Measurements from ENCODE around the gene EMX2. TPM values are rescaled to one million over a fixed set of nuclear protein-coding genes. Genes with fewer than 3 reads are reported as not detected.

EMX2 gene
- total RNA-seq, 1 donor from 2014 or later: not detected

- intact Hi-C loops (cut with micrococcal nuclease): no loop called here
- ATAC-seq (ENCODE audit: low read depth): no peak
- Mint-ChIP-seq H3K36me3 (ENCODE audit: low read depth) (no peaks in the 10 kb centered on the region), H3K4me1 (peaks cover 14% of the 10 kb centered on the region), H3K27ac (no peak overlapping the region), H3K9me3 (no peaks in the 10 kb centered on the region), H3K27me3 (peaks cover 61% of the 10 kb centered on the region), H3K4me3 (no peak overlapping the region)
- ChIA-PET POLR2A (no interaction called here), CTCF (no interaction called here)
- no peak for TF ChIP-seq CTCF (IDR thresholded peaks at IDR 0.05)
- no peak for DNase-seq
These were observed 868 bp downstream of the EMX2 start for GRCh38 chr10:117543225-117544003.

GRCh38 chr10:117544004-117544701 is 1.6 kb downstream of the EMX2 start:
- CTCF ChIA-PET: no interaction called here
- TF ChIP-seq CTCF (IDR thresholded peaks at IDR 0.05): no peak
- Mint-ChIP-seq H3K27ac (no peak overlapping the region), H3K27me3 (peaks cover 55% of the 10 kb centered on the region), H3K9me3 (no peaks in the 10 kb centered on the region), H3K4me3 (peak overlapping the region; percentile 38), H3K36me3 (ENCODE audit: low read depth) (no peaks in the 10 kb centered on the region), H3K4me1 (peaks cover 14% of the 10 kb centered on the region)
- DNase-seq (no peak), ATAC-seq (ENCODE audit: low read depth) (no peak)
- intact Hi-C loops (cut with micrococcal nuclease): no loop called here
- POLR2A ChIA-PET: no interaction called here

GRCh38 chr10:117544711-117545140 is 2.2 kb downstream of the EMX2 start:
- Mint-ChIP-seq H3K36me3 (ENCODE audit: low read depth) (no peaks in the 10 kb centered on the region), H3K4me1 (peaks cover 14% of the 10 kb centered on the region), H3K9me3 (no peaks in the 10 kb centered on the region), H3K4me3 (peak overlapping the region; percentile 19), H3K27me3 (peaks cover 55% of the 10 kb centered on the region), H3K27ac (no peak overlapping the region)
- ATAC-seq (ENCODE audit: low read depth) (no peak), DNase-seq (no peak)
- TF ChIP-seq CTCF (IDR thresholded peaks at IDR 0.05): no peak
- intact Hi-C loops (cut with micrococcal nuclease): no loop called here
- CTCF ChIA-PET: no interaction called here
- POLR2A ChIA-PET: no interaction called here

GRCh38 chr10:117545141-117546019 is 2.8 kb downstream of the EMX2 start:
- Mint-ChIP-seq H3K27ac (no peak overlapping the region), H3K27me3 (peaks cover 53% of the 10 kb centered on the region), H3K36me3 (ENCODE audit: low read depth) (no peaks in the 10 kb centered on the region), H3K4me1 (peaks cover 14% of the 10 kb centered on the region), H3K4me3 (no peak overlapping the region), H3K9me3 (no peaks in the 10 kb centered on the region)
- CTCF ChIA-PET: no interaction called here
- TF ChIP-seq CTCF (IDR thresholded peaks at IDR 0.05): no peak
- intact Hi-C loops (cut with micrococcal nuclease): no loop called here
- ATAC-seq (ENCODE audit: low read depth) (no peak), DNase-seq (no peak)
- POLR2A ChIA-PET: no interaction called here

All from activated B cell treated with CpG ODN at 0.5 μM for 24 hours (primary cell).